Activated CD8-positive, alpha-beta T cell treated with anti-CD3 and anti-CD28 coated beads for 36 hours (primary cell): ENCODE measurements around the gene IRF1. TPM values are rescaled to one million over a fixed set of nuclear protein-coding genes. Genes with fewer than 3 reads are reported as not detected.

Experiments
- ATAC-seq: fragments of 200-7000 bp; cut with Tn5 transposase; one replicate; pipeline ENCODE4 v1.10.0; 2021; ENCODE audit warnings: mild to moderate bottlenecking, moderate library complexity
- CTCF ChIA-PET: fragments of 350-600 bp; sonication (Branson Sonifier 250); formaldehyde crosslinking; loops from one replicate; lab custom pipeline; 2021; ENCODE audit warnings: antibody characterized with exemption; lab: Charles Lee
- POLR2A ChIA-PET: fragments of 350-600 bp; sonication (Branson Sonifier 250); formaldehyde crosslinking; loops from one replicate; lab custom pipeline; 2021; ENCODE audit warnings: antibody characterized with exemption; lab: Charles Lee
- DNase-seq: peaks from one replicate; pipeline ENCODE4 v3.0.0-alpha.2; 2020
- H3K27ac Mint-ChIP-seq: one replicate; pipeline ENCODE4 v1.8.0; 2021; ENCODE audit warnings: mild to moderate bottlenecking, mixed read lengths
- H3K27me3 Mint-ChIP-seq: one replicate; pipeline ENCODE4 v1.8.0; 2021; ENCODE audit warnings: mixed read lengths
- H3K36me3 Mint-ChIP-seq: one replicate; pipeline ENCODE4 v1.8.0; 2021; ENCODE audit warnings: low read depth, mixed read lengths
- H3K4me1 Mint-ChIP-seq: one replicate; pipeline ENCODE4 v1.8.0; 2021; ENCODE audit warnings: low read depth, mixed read lengths
- H3K4me3 Mint-ChIP-seq: one replicate; pipeline ENCODE4 v1.8.0; 2021; ENCODE audit warnings: mild to moderate bottlenecking, moderate library complexity, mixed read lengths
- H3K9me3 Mint-ChIP-seq: one replicate; pipeline ENCODE4 v1.8.0; 2021; ENCODE audit warnings: mixed read lengths
- CTCF ChIP-seq: fragments of 200-600 bp; IDR thresholded peaks from one replicate; pipeline ENCODE4 v1.8.0; 2022; ENCODE audit warnings: antibody characterized with exemption, mild to moderate bottlenecking
- intact Hi-C: fragments of 100-400 bp; cut with micrococcal nuclease; formaldehyde crosslinking; loops from one replicate; pipeline ENCODE4 v1.10.0; 2022
- total RNA-seq, 2 experiments: library from RNA; stranded (reverse); gene quantifications; one replicate each; pipeline ENCODE4 v1.2.3, GENCODE V29; 2021

IRF1 gene
- total RNA-seq, 2 experiments from 2014 or later, result 121 to 128 TPM

DNA sequence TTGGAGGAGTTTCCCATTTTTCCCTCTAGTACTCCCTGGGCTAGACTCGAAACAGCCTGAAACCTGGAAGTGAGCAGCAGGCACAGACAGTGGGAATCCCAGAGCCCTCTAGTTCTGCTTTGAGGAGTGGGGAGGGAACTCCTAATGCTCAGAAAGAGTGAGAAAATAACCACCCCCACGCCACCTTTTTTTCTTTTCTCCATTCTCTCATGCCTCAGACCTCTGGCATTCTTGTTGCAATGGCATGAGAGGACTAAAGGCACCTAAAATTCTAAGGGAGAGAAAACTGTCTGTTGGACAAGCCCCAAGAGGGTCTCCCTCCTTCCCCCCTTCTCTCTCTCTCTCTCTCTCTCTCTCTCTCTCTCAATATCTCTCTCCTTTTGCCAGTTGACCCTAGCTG is 15.1 kb upstream of the IRF1 start:
- H3K36me3 Mint-ChIP-seq, result no peaks in the 10 kb centered on the region
- DNase-seq (no peak), ATAC-seq (no peak)
- CTCF ChIA-PET, result interaction anchor here (0.7 to 13.9 kb wide), 10 partner anchors 10 to 318 kb away, joined by 3 to 342 read pairs (median 4); no protein-coding TSS in a partner anchor
- no peaks in the 10 kb centered on the region for H3K9me3 Mint-ChIP-seq
- intact Hi-C loops, result loop anchor here (10.0 kb wide), 1 partner anchor 231 kb away; no protein-coding TSS in a partner anchor
- no peak overlapping the region for H3K27ac Mint-ChIP-seq
- peaks cover 15% of the 10 kb centered on the region for H3K27me3 Mint-ChIP-seq
- TF ChIP-seq CTCF, result no peak
- H3K4me3 Mint-ChIP-seq, result no peak overlapping the region
- peaks cover 17% of the 10 kb centered on the region for H3K4me1 Mint-ChIP-seq
- POLR2A ChIA-PET, result interaction anchor here (1.3 to 32.8 kb wide), 2 partner anchors 29 to 125 kb away, joined by 3 to 1641 read pairs; partner anchors contain the start of gene IRF1

GRCh38 chr5:132504746-132505145 is 14.2 kb upstream of the IRF1 start:
- peaks cover 23% of the 10 kb centered on the region for H3K4me1 Mint-ChIP-seq
- TF ChIP-seq CTCF, result no peak
- ATAC-seq (no peak), DNase-seq (no peak)
- POLR2A ChIA-PET, result interaction anchor here (32.8 to 36.6 kb wide), 2 partner anchors 29 to 71 kb away, joined by 1131 to 1641 read pairs; partner anchors contain the start of gene IRF1
- no peaks in the 10 kb centered on the region for H3K36me3 Mint-ChIP-seq
- H3K9me3 Mint-ChIP-seq, result no peaks in the 10 kb centered on the region
- peaks cover 11% of the 10 kb centered on the region for H3K27me3 Mint-ChIP-seq
- H3K27ac Mint-ChIP-seq, result no peak overlapping the region
- CTCF ChIA-PET, result interaction anchor here (0.7 to 13.9 kb wide), 6 partner anchors 22 to 314 kb away, joined by 3 to 342 read pairs (median 5); no protein-coding TSS in a partner anchor
- intact Hi-C loops, result loop anchor here (10.0 kb wide), 1 partner anchor 230 kb away; no protein-coding TSS in a partner anchor
- no peak overlapping the region for H3K4me3 Mint-ChIP-seq

DNA sequence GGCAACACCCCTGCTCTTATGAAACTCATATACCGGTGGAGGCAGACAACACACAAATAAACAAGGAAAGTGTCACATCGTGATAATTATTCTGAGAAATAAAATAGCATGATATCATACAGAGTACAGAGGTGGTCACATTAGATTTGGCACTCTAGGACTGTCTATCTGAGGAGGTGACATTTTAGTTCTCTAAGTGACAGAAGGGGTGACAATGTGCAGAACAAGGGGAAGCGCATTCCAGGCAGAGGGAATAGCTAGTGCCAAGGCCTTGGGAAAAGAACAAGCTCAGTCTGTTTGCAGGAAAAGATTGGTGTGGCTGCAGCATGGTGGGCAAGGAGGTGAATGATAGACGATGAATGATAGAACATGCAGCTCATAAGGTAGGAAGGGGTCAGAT is 12.7 kb upstream of the IRF1 start:
- TF ChIP-seq CTCF, result no peak
- Mint-ChIP-seq H3K36me3 (no peaks in the 10 kb centered on the region), H3K27ac (no peak overlapping the region), H3K27me3 (peaks cover 10% of the 10 kb centered on the region), H3K4me3 (no peak overlapping the region), H3K9me3 (no peaks in the 10 kb centered on the region), H3K4me1 (peaks cover 28% of the 10 kb centered on the region)
- DNase-seq (no peak), ATAC-seq (no peak)
- intact Hi-C loops, result loop anchor here (10.0 kb wide), 1 partner anchor 228 kb away; no protein-coding TSS in a partner anchor
- CTCF ChIA-PET, result interaction anchor here (0.8 to 13.9 kb wide), 10 partner anchors 24 to 374 kb away, joined by 3 to 342 read pairs (median 5); no protein-coding TSS in a partner anchor
- POLR2A ChIA-PET, result interaction anchor here (1.0 to 36.6 kb wide), 3 partner anchors 27 to 98 kb away, joined by 3 to 1641 read pairs (median 1131); partner anchors contain the start of gene IRF1

DNA sequence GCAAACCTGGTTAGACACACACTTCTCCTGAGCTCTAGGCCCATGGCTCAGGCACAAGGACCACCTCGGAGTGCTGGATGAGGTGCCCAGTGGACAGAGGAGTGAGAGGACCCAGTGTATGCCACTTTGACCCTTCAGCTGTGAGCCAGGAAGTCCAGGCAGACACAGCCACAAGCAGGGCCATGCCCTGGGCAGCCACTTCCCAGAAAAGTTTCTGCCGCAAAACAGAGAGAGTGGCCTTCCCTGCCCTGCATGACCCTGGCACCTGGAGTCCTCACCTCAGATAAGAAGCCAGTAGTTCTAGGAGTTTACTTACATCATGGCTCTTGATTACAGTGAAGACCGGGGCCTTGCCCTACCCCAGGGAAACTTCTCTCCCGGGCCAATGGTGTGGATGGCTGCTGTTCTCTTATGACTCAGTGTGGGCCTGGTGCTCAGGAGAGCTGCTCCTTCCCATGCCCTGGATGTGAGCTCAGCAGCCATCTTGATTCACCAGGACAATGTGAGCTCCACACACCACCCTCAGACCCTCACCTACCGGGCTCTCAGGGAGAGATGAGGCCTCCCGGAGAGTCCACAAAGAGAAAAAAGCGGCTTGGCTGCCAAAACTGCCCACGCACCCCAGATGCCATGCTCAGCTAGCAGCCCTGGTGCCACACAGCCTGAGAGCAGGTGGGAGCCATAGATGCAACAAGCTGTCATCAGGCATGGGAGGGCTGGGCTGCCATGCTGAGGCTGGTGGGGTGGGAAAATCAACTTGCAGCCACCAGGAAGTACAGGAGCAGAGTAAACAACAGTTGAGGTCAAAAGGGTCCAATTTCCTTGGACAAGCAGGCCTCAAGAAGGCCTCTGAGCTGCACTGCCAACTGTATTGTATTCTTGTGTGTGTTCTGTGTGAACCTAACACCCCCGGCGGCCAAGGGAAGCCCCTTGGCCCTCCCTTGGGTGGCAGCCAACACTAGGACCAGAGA is 11.7 kb upstream of the IRF1 start:
- intact Hi-C loops, result loop anchor here (1.0 to 10.0 kb wide), 2 partner anchors 116 to 227 kb away; no protein-coding TSS in a partner anchor
- Mint-ChIP-seq H3K4me1 (peaks cover 34% of the 10 kb centered on the region), H3K9me3 (no peaks in the 10 kb centered on the region), H3K4me3 (no peak overlapping the region), H3K36me3 (no peaks in the 10 kb centered on the region), H3K27ac (no peak overlapping the region), H3K27me3 (peaks cover 4% of the 10 kb centered on the region)
- DNase-seq, result no peak
- ATAC-seq, result no peak
- POLR2A ChIA-PET, result interaction anchor here (0.8 to 36.6 kb wide), 5 partner anchors 10 to 113 kb away, joined by 4 to 1641 read pairs (median 93); partner anchors contain the start of gene IRF1
- no peak for TF ChIP-seq CTCF
- CTCF ChIA-PET, result interaction anchor here (0.6 to 13.9 kb wide), 17 partner anchors 10 to 318 kb away, joined by 3 to 342 read pairs (median 18); no protein-coding TSS in a partner anchor
